ENCODE measurements around the gene SYNPO2. TPM values are rescaled to one million over a fixed set of nuclear protein-coding genes. Genes with fewer than 3 reads are reported as not detected.

The SYNPO2 gene
- total RNA-seq, 1 experiment from 2014 or later, result 0.93 TPM

GRCh38 chr4:119049342-119049741 is 160.7 kb downstream of the SYNPO2 start:
- no TSS peak for BruUV-seq (replicated peaks)
- intact Hi-C loops (cut with micrococcal nuclease), result no loop called here

GRCh38 chr4:119050527-119051090 is 162.0 kb downstream of the SYNPO2 start:
- no peak overlapping the region for H3K9ac ChIP-seq (ENCODE audit: low read length)
- H2AFZ ChIP-seq (ENCODE audit: low read depth, low read length, poor library complexity, severe bottlenecking), result no peak overlapping the region
- H3K79me2 ChIP-seq (ENCODE audit: insufficient read depth, low read length), result no peaks in the 10 kb centered on the region
- no peaks in the 10 kb centered on the region for H3K27me3 ChIP-seq (ENCODE audit: insufficient read depth, low read length)
- H3K27ac ChIP-seq (ENCODE audit: low read depth, low read length), result no peak overlapping the region
- H3K9me2 ChIP-seq (ENCODE audit: insufficient read depth), result no peaks in the 10 kb centered on the region
- TF ChIP-seq YY1 (IDR thresholded peaks at IDR 0.05; ENCODE audit: extremely low read depth, insufficient replicate concordance, low read depth, low read length), result no peak
- no peak for TF ChIP-seq EGR1 (IDR thresholded peaks at IDR 0.05; ENCODE audit: low read depth)
- no peak for TF ChIP-seq EZH2 (IDR thresholded peaks at IDR 0.05)
- no peak for TF ChIP-seq ELF1 (IDR thresholded peaks at IDR 0.05; ENCODE audit: borderline replicate concordance, low read depth)
- no peak for TF ChIP-seq REST (IDR thresholded peaks at IDR 0.05; ENCODE audit: low read depth)
- no peak for TF ChIP-seq SIN3A (IDR thresholded peaks at IDR 0.05; ENCODE audit: low read depth)
- TF ChIP-seq ZBTB33 (IDR thresholded peaks at IDR 0.05; ENCODE audit: extremely low read depth, insufficient replicate concordance, low read length), result no peak
- no peak for TF ChIP-seq CBX3 (IDR thresholded peaks at IDR 0.05; ENCODE audit: low read depth)
- no peak for TF ChIP-seq CEBPB (IDR thresholded peaks at IDR 0.05; ENCODE audit: low read depth)
- TF ChIP-seq ATF3 (IDR thresholded peaks at IDR 0.05), result no peak
- H3K36me3 ChIP-seq (ENCODE audit: control insufficient read depth in 1 of 2, insufficient read depth in 2 of 2, low read length in 2 of 2), result no peaks in the 10 kb centered on the region
- no TSS peak for BruUV-seq (replicated peaks)
- ChIA-PET POLR2A (no interaction called here), CTCF (interaction anchor here (1.3 kb wide), 1 partner anchor 10 kb away, joined by 4 read pairs; no protein-coding TSS in a partner anchor), RAD21 (ENCODE audit: low non-redundant PET in 1 of 2, low total read pairs in 2 of 2, uncharacterized antibody in 2 of 2, unreplicated experiment in 2 of 2) (no interaction called here)
- no peaks in the 10 kb centered on the region for H3K4me1 ChIP-seq (ENCODE audit: control insufficient read depth in 1 of 2, insufficient read depth in 2 of 2, low read length in 2 of 2)
- no peaks in the 10 kb centered on the region for H4K20me1 ChIP-seq (ENCODE audit: insufficient read depth)
- no peak overlapping the region for H3K4me3 ChIP-seq (replicated peaks in 1 of 2; ENCODE audit: low read depth in 1 of 2, low read length in 2 of 2)
- DNase-seq (ENCODE audit: low read depth, low spot score), result no peak
- intact Hi-C loops (cut with micrococcal nuclease), result no loop called here
- ATAC-seq, result no peak
- H3K9me3 ChIP-seq (ENCODE audit: control insufficient read depth in 1 of 2, insufficient read depth in 1 of 2, low read depth in 1 of 2, low read length in 2 of 2), result no peaks in the 10 kb centered on the region
- no peak overlapping the region for H3K4me2 ChIP-seq (ENCODE audit: low read length)

More at GRCh38 chr4:119049342-119049741, 160.7 kb downstream of the SYNPO2 start:
- RAD21 ChIA-PET (ENCODE audit: low non-redundant PET in 1 of 2, low total read pairs in 2 of 2, uncharacterized antibody in 2 of 2, unreplicated experiment in 2 of 2), result no interaction called here
- POLR2A ChIA-PET, result no interaction called here
- no peaks in the 10 kb centered on the region for H3K36me3 ChIP-seq (ENCODE audit: control insufficient read depth in 1 of 2, insufficient read depth in 2 of 2, low read length in 2 of 2)
- H3K4me2 ChIP-seq (ENCODE audit: low read length), result no peak overlapping the region
- no peaks in the 10 kb centered on the region for H3K4me1 ChIP-seq (ENCODE audit: control insufficient read depth in 1 of 2, insufficient read depth in 2 of 2, low read length in 2 of 2)
- DNase-seq (ENCODE audit: low read depth, low spot score), result no peak
- no peaks in the 10 kb centered on the region for H3K27me3 ChIP-seq (ENCODE audit: insufficient read depth, low read length)
- H4K20me1 ChIP-seq (ENCODE audit: insufficient read depth), result no peaks in the 10 kb centered on the region
- CTCF ChIA-PET, result interaction anchor here (1.3 kb wide), 1 partner anchor 9 kb away, joined by 4 read pairs; no protein-coding TSS in a partner anchor
- ATAC-seq, result no peak
- H3K27ac ChIP-seq (ENCODE audit: low read depth, low read length), result no peak overlapping the region
- H2AFZ ChIP-seq (ENCODE audit: low read depth, low read length, poor library complexity, severe bottlenecking), result no peak overlapping the region
- H3K4me3 ChIP-seq (replicated peaks in 1 of 2; ENCODE audit: low read depth in 1 of 2, low read length in 2 of 2), result no peak overlapping the region
- TF ChIP-seq POLR2AphosphoS5 (IDR thresholded peaks at IDR 0.05; ENCODE audit: low read depth, low read length) (no peak), SIN3A (IDR thresholded peaks at IDR 0.05; ENCODE audit: low read depth) (no peak), TCF7L2 (IDR thresholded peaks at IDR 0.05; ENCODE audit: borderline replicate concordance, extremely low read depth, insufficient read depth, insufficient read length) (no peak), SP1 (IDR thresholded peaks at IDR 0.05; ENCODE audit: low read depth) (no peak)
- H3K9me2 ChIP-seq (ENCODE audit: insufficient read depth), result no peaks in the 10 kb centered on the region
- no peaks in the 10 kb centered on the region for H3K79me2 ChIP-seq (ENCODE audit: insufficient read depth, low read length)
- H3K9ac ChIP-seq (ENCODE audit: low read length), result no peak overlapping the region
- H3K9me3 ChIP-seq (ENCODE audit: control insufficient read depth in 1 of 2, insufficient read depth in 1 of 2, low read depth in 1 of 2, low read length in 2 of 2), result no peaks in the 10 kb centered on the region
